GM21619 (cell line): Measurements from ENCODE around the gene STK32B.
"Not testable (repeated sequence)": the region's sequence is repeated elsewhere in the genome, so short reads cannot be mapped to it uniquely, and the experiment has no call there.

ENCODE experiments used
- ATAC-seq: cut with Tn5 transposase; IDR thresholded peaks from one replicate; pipeline ENCODE4 v1.9.1; 2021; ENCODE audit not compliant: unreplicated experiment

Gene STK32B

DNA sequence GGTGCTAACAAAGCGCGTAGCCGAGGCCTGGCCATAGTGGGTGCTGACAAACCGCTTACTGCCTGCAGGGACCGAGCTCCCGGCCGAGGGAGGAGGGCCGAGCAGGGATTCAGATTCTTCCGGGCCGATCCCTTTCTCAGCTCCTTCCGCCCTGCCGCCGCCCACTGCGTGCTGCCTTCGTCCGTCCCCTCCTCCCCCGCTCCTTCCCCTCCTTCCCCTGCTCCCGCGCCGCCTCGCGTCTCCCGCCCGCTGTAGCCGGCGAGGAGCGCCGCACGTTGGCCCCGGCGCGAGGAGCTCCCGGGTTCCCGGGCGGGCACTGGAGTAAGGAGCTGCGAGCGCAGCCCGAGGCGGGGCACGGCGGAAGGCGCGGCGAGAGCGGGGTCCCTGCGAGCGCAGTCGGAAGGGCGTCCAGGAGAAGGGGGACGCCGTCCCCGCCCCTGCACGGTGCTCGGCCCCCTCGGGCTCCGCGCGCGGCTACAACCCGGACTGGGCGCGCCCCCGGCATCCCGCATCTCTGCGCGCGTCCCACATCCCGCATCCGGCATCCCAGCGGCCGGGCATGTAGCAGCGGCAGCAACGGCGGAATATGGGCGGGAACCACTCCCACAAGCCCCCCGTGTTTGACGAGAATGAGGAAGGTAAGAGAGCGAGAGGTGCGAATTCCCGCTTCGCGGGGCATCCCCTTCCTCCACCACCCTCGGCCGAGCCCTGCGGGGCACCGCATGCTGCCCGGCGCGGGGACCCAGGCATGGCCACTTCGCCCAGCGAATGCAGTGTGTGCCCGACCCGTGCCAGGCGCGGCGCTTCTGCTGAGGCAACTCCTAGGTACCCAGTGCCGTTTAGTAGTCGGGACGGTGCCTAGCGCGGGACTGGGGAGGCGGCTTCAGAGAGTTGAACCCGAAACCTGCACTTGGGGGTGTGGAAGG, at the start of gene STK32B:
STK32B (plus strand) TSS at position 203 of the 926 bp plus-strand sequence.
- no peak for ATAC-seq

DNA sequence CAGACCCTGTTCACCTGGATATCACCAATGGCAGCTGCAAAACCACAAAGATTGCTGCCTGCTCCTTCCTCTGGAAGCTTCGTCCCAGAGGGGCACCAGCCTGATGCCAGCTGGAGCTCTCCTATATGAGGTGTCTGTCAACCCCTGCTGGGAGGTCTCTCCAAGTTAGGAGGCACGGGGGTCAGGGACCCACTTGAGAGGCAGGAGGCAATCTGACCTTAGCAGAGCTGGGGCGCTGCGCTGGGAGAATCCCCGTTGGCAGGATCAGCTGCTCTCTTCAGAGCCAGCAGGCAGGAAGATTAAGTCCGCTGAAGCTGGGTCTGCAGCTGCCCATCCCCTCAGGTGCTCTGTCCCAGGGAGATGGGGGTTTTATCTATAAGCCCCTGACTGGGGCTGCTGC, 49.6 kb upstream of the STK32B start:
- not testable (repeated sequence) for ATAC-seq

DNA sequence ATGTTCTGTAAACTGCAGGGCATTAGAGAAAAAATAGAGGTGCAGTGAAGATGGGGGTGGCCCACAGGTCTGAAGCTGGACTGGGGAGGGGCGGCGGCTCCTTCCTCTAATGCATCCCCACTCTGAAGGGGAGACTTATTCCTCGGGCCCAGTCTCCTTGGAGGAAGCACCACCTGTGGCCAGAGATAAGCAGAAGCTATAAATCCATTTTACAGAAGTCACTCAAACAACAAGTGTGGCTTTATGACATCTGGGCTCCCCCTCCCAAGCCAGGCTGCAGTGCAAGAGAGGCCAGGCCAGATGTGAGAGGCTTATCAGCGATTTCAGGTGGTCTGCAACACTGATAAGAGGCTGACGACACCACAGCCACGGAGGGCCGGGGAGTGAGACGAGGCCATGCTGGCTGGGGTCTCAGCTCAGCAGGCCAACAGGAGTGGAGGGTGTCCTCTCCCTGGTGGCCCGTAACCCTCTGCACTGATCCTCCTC, 47.9 kb upstream of the STK32B start:
- ATAC-seq: no peak

DNA sequence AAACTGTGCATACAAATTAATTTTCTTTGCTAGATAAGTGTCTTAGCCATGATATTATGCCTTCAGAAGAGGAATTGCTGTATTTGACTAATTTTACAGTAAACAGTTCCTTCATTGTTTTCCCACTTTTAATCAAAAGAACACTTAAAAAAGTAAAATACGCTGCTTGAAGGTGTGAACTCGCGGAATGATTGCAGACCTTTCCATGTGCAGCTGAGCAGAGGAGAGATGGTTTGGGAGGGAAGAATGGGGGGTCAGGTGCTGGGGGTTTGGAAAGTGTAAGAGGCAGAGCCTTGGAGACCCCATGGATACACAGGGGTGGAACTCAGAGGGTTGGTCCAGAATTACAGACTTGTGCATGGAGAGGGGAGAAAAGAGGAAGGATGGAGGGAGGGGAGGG, 47.4 kb upstream of the STK32B start:
- ATAC-seq: no peak

DNA sequence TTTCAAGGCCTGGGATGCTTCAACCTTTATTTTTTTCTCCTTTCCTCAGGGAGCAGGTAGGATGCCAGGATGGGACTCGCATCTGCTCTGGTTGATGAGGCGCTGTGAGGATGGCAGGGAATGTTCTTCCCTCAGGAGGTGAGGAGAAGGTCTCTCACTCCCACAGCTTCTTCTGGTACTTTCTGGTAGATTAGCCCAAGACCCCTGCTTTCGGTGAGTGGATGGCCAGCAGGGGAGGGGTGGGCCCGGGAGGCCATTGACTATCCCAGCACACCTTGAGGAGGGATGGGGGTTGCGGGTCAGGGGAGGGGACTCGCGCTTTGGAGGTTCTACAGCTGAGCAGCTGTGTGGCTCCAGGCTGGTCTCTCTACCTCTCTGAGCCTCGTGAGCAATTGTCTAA, 46.8 kb upstream of the STK32B start:
- ATAC-seq: no peak

DNA sequence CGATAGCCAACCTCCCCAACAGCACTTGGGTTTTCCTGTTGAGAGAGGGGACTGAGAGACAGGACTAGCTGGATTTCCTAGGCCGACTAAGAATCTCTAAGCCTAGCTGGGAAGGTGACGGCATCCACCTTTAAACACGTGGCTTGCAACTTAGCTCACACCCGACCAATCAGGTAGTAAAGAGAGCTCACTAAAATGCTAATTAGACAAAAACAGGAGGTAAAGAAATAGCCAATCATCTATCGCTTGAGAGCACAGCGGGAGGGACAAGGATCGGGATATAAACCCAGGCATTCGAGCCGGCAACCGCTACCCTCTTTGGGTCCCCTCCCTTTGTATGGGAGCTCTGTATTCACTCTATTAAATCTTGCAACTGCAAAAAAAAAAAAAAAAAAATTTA, 44.3 kb upstream of the STK32B start:
- not testable (repeated sequence) for ATAC-seq

DNA sequence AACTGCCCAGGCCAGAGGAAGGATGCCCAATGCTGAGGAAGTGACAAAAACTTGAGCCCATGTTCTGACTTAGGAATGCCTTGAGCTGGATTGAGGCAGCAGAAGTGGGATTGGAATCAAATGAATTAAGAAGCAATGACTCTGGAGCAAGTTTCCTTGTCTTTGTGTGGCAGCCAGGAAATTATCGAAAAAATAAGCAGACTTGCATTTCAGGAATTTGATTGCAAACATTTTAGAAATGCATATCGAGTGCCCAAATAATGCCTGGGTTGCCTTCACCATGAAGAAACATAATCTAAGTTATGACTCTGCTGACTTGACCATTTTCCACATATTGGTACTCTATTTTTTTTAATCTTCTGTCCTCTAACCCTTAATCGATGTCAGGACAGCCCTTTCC, 41.5 kb upstream of the STK32B start:
- ATAC-seq: no peak

DNA sequence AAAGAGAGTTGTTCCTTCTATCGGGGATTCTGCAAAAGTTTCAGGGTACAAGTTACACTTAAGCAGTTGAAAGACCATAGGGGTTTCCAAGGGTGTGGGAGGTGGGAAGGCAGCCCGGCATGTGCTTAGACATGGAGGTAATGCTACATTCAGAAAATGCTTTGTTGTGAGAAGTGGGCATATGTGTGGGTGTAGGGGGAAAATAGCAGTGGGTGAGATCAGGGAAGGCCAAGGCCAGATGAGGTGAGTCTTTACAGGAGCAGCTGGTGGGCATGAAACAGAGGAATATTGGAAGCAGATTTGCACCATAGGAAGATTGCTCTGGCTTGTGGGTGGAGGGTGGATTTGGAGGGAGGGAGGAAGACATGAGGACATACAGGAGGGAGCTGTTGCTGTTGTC, 40.3 kb upstream of the STK32B start:
- ATAC-seq: no peak

DNA sequence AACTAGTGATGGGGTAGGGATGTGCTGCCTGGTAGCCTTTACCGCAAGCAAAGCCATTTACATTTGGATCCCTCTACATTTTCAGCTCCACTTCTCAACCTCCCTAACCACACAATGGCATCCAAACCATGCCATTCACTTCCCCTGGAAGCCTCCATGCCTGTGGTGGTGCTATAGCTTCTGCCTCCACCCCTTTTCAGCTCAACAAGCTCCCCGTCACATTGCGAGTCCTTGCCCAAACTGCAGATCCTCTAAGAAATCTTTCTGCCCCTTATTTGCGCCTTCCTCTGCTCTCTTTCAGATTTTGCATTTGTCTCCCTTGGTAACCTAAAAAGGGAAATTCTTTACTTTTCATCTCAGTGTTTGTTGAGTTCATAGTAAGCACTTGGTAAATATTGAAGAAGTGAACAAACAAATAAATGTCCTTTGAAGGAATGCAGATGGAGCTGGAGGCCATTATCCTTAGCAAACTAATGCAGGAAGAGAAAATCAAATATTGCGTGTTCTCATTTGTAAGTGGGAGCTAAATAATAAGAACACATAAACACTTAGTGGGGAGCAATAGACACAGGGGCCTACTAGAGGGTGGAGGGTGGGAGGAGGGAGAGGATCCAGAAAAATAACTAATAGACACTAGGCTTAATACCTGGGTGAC, 38.9 kb upstream of the STK32B start:
- ATAC-seq: no peak

DNA sequence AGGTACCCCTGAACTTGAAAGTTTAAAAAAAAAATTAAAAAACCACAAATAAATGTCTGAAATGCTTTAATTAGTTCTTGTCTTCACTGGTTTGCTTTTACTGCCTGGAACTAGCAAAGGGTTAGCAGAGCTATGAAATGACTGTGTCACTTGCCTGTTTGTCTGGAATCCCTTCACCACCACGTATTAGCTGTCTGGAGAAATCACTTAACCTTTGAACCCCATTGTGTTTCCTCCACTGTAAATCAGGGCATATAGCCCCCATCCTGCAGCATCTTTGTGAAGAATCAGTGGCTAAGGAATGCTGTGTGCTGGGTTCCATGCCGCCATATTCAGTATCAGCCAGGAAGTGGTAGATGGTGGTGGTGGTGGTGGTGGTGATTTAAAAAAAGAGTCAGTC, 38.3 kb upstream of the STK32B start:
- ATAC-seq: no peak

DNA sequence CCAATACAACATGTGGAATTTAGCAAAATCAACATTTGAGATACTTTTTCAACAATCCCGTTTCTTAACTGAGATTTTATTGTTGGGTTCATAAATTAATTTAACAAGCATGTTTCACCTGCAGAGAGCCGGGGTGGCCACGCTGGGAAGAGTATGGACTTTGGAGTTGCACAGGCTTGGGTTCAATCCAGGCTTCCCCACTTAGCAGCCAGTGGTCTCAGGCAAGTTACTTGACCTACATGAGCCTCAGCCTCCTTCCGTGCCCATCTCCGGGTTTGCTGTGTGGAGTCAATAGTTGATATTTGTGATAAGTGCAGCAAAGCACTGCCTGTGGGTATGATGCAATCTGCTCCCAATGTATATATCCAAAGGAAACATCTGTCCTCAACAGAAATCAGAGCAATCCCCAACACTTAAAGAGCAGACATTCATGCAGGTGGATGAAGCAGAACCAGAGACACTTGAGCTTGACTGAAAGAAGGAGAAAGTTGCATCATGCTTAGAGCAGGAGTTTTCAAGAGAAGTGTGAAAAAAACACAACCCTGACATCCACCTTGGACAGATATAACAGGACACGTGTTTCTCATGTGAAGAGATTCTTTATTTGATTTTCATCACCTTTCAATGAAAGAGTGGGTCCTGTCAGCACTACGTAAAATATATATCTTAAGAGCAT, 37.1 kb upstream of the STK32B start:
- no peak for ATAC-seq

DNA sequence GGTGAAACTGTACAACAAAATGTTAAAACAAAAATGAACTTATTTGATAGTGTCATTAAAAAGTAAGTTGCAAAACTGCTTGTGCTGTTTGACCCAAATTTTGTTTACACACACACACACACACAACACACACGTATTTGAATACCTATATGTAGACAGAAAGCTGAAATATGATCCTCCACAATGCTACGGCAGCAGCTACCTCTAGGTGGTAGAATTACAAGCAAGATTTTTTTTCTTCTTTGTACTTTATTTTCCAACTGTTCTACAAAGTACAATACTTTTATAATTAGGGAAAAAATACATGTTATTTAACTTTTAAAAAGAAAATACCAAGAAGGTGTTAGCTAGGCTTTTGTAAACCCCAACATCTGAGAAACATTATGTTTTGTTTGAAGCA, 33.2 kb upstream of the STK32B start:
- ATAC-seq: no peak

DNA sequence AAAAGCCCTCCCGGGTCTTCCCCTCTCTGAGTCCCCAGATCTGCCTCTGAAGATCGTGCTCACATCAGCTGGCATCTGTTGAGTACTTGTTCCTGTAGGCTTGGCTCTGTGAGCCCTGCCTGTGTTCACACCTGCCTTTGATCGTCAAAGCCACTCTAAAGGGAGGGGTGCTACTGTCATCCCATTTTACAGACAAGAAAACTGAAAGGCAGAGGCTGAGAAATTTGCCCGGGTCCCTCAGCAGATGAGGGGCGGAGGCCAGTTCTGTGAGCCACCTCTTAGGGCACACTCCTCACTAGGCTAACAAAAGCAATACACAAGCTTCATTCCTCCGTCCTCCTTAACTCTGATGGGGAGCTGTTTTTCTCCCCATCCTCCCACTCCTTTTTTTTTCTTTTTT, 32.7 kb upstream of the STK32B start:
- ATAC-seq: no peak

DNA sequence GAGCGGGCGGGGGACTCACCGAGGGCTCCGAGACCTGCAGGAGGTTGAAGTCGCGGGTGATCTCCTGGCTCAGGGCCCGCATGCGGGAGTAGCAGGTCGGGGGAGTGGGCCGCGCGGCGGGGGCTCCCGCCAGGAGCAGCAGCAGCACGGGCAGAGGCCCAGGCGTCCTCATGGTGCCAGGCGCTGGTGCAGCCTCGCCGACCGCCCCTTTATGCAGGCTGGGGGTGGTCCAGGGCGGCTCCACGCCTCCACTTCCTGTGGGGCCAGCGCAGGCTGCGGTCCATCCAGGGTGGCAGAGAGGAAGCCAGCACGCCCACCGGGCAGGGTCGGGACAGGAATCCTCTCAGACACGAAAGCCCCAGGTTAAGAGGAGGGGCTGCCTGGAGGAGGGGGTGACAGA, 32.0 kb upstream of the STK32B start, which contains the start of gene CYTL1:
CYTL1 (minus strand) TSS at position 185 of the 400 bp plus-strand sequence; CDS start at position 172, 13 bp downstream.
- ATAC-seq: no peak

DNA sequence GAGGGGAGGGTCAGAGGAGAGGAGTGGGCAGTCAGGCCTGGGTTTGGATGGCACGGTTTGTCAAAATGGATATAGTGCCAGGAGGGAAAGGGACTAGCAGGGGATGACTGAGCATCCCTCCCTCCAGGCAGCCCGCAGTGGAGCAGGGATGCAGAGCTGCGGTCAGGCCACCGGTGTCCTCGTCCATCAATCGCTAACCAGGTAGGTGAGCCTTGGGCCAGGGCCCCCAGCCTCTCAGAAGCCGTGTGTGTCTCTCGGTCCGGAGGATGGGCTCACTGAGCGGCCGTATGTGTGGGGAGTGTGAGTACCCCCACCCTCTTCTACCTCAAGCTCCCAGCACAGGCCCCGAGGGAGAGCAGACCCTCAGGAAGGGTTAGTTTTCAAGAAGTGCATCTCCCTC, 31.5 kb upstream of the STK32B start:
- no peak for ATAC-seq

DNA sequence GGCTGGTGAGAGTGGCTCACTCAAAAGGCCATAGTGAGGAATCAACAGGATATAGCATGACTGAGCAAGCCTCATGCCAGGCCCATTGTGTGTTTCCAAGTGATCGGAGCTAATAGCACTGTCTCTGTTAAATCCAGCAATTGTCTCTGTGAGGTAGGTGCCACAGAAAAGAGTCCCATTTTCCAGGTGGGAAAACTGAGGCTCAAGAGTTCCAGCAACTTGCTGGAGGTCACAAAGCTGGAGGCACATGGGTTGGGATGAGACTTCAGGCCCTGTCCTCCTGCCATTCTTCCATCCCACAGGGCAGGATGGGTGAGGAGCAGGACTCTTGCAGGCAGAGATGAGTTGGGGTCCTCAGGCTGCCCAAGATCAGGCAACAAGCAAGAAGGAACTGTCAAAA, 30.9 kb upstream of the STK32B start:
- ATAC-seq: no peak

DNA sequence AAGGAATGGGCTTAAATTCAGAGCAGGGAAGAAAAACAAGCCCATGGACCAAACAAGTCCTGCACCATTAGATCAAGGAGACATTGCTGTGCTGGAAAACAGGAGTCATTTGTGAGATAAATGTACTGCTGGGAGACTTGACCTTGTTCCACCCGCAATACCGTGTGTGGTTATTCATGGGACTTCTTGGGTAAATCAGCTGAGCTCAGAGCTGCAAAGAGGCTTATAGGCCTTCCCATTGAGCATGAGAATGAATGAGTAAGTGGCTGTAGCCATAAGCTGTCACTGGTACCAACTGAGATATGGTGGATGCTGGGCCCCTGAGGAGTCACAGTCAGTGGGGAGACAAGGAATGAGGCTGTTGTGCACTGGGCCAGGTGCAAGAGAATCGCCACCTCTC, 29.7 kb upstream of the STK32B start:
- no peak for ATAC-seq

DNA sequence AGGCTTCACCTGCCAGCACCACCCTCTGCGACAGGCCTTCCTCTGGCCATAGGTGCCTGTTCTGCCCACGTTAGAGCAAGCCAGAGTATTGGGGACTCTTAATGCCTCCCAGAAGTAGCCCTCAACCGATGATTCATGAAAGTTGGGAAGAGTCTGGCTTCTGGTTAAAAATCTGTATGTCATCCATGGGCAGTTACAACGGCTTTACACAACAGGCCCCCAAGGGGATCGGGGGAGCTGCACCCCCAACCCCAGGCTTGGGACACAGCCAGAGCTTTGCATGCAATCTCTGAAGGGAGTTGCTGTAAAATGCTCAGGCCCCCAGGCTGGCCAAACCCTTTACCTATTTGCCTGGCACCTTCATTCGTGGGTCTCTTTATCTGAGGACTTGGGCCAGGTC, 26.6 kb upstream of the STK32B start:
- no peak for ATAC-seq

DNA sequence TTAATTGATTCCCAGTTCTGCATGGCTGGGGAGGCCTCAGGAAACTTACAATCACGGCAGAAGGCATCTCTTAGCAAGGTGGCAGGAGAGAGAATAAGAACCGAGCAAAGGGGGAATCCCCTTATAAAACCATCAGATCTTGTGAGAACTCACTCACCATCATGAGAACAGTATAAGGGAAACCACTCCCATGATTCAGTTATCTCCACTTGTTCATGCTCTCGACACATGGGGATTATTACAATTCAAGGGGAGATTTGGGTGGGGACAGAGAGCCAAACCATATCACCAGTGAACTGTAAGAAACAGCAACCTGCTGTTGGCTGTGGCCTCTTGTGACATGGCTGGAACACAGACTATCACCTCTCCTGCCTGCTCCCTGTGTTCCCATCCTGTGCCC, 24.9 kb upstream of the STK32B start:
- no peak for ATAC-seq

DNA sequence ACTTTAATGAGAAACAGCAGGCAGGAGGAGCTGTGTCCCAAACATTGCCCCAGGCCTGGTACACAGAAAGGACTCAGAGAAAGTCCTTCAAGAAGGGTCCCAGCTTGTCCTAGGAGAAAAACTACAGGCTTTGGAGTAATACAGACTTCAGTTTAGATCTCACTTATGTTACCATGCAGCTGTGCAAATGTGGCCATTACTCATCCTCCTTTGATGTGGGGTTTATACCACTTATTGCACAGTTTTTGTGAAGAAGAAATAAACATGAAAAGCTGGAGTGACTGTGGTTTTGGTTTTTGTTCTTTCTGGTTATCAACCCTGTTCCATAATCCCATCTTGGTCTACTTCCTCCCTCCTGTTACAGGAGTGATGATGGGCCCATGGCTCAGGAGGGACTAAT, 23.9 kb upstream of the STK32B start:
- ATAC-seq: no peak

DNA sequence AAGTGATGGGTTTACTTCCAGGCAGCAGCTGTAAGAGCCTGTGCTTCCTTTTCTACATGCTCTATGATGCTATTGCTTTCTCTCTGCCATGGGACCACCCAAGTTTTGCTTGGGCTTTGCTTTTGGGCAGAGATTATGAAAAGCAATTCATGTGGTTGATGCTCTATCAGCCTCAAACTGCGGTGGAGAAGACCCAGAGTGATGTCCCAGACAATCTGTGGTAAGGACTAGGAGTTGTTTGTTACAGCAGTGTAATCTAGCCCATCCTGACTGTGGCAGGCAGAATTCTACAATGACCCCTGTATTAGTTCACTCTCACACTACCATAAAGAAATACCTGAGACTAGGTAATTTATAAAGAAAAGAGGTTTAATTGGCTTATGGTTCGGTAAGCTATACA, 22.8 kb upstream of the STK32B start:
- ATAC-seq: no peak

DNA sequence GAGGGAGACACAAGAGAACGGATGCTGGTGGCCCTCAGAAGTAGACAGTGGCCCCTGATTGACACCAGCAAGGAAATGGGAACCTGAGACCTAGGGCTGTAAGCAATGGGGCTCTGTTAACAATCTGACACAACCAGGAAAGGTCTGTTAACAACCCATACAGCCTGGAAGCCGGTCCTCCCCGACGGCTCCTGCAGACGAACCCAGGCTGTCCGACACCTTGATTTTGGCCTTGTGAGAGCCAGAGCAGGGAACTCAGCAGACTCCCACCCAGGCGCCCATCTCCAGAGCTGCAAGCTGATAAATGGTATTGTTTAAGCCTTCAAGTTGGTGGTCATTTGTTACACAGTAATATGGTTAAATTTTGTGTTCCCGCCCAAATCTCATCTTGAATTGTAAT, 21.8 kb upstream of the STK32B start:
- no peak for ATAC-seq
